Measurements from ENCODE around the gene FHOD3. TPM values are rescaled to one million over a fixed set of nuclear protein-coding genes. Genes with fewer than 3 reads are reported as not detected.

FHOD3 gene
- polyA plus RNA-seq, 2 of the 4 experiments (the other 2 are of a cell fraction) = 2.5 to 3.6 TPM

GRCh38 chr18:36494160-36494437 is 196.6 kb downstream of the FHOD3 start:
- no peak for TF ChIP-seq EHF (CRISPR knock-in tag; IDR thresholded peaks at IDR 0.05)
- TF ChIP-seq ESRRA (IDR thresholded peaks at IDR 0.05; ENCODE audit: borderline replicate concordance, low read length) = no peak
- TF ChIP-seq MAFK (IDR thresholded peaks at IDR 0.05; ENCODE audit: partially characterized antibody) = no peak
- H3K9me3 ChIP-seq = no peaks in the 10 kb centered on the region
- ChIA-PET POLR2A (no interaction called here), CTCF (no interaction called here)
- FAIRE-seq (no peak), ATAC-seq (no peak), DNase-seq (ENCODE audit: low read depth in 1 of 2, low spot score in 1 of 2) (no peak)
- no peak overlapping the region for H3K4me2 ChIP-seq
- no peak overlapping the region for H3K4me3 ChIP-seq
- H3K27ac ChIP-seq = no peak overlapping the region
- no peaks in the 10 kb centered on the region for H3K4me1 ChIP-seq

GRCh38 chr18:36496022-36496421 is 198.5 kb downstream of the FHOD3 start:
- FAIRE-seq (no peak), ATAC-seq (no peak), DNase-seq (ENCODE audit: low read depth in 1 of 2, low spot score in 1 of 2) (no peak)
- ChIA-PET CTCF (no interaction called here), POLR2A (no interaction called here)
- H3K4me1 ChIP-seq = no peaks in the 10 kb centered on the region
- no peak overlapping the region for H3K27ac ChIP-seq
- H3K4me3 ChIP-seq = no peak overlapping the region
- TF ChIP-seq CHD4 (IDR thresholded peaks at IDR 0.05; ENCODE audit: borderline replicate concordance) (no peak), HDAC2 (IDR thresholded peaks at IDR 0.05) (no peak), RARB (CRISPR knock-in tag; IDR thresholded peaks at IDR 0.05) (no peak), MAFK (IDR thresholded peaks at IDR 0.05; ENCODE audit: partially characterized antibody) (no peak), FOSL2 (IDR thresholded peaks at IDR 0.05) (no peak), FOSL2 (CRISPR knock-in tag; IDR thresholded peaks at IDR 0.05) (no peak), NR3C1 (IDR thresholded peaks at IDR 0.05) (no peak), CHD2 (IDR thresholded peaks at IDR 0.05; ENCODE audit: low read length, partially characterized antibody) (no peak), MAX (IDR thresholded peaks at IDR 0.05) (no peak), HOXB5 (CRISPR knock-in tag; IDR thresholded peaks at IDR 0.05) (no peak), CBX2 (IDR thresholded peaks at IDR 0.05; ENCODE audit: borderline replicate concordance, low read depth) (no peak), POLR2A (IDR thresholded peaks at IDR 0.05; ENCODE audit: low read length) (no peak), SMC3 (IDR thresholded peaks at IDR 0.05) (no peak), ZNF302 (CRISPR knock-in tag; IDR thresholded peaks at IDR 0.05) (no peak), CBX8 (IDR thresholded peaks at IDR 0.05) (no peak), HMGXB4 (CRISPR knock-in tag; IDR thresholded peaks at IDR 0.05; ENCODE audit: borderline replicate concordance) (no peak), EHMT2 (IDR thresholded peaks at IDR 0.05; ENCODE audit: low read depth) (no peak), JUN (IDR thresholded peaks at IDR 0.05) (no peak)
- H3K9me3 ChIP-seq = no peaks in the 10 kb centered on the region
- no peak overlapping the region for H3K4me2 ChIP-seq

- DNase-seq (ENCODE audit: low read depth in 1 of 2, low spot score in 1 of 2) = no peak
- H3K9me3 ChIP-seq = no peaks in the 10 kb centered on the region
- ChIA-PET CTCF (no interaction called here), POLR2A (no interaction called here)
- FAIRE-seq = no peak
- H3K4me1 ChIP-seq = no peaks in the 10 kb centered on the region
- no peak overlapping the region for H3K4me3 ChIP-seq
- ATAC-seq = no peak
- no peak overlapping the region for H3K4me2 ChIP-seq
- H3K27ac ChIP-seq = no peak overlapping the region
- 64% methylated on average over 3 of the region's 3 CpGs for WGBS (ENCODE audit: missing lambda C conversion rate)
- TF ChIP-seq ZSCAN20 (CRISPR knock-in tag; IDR thresholded peaks at IDR 0.05) (no peak), EHF (CRISPR knock-in tag; IDR thresholded peaks at IDR 0.05) (no peak), NFE2L2 (conservative IDR thresholded peaks at IDR 0.05; ENCODE audit: low read length) (no peak), CEBPB (IDR thresholded peaks at IDR 0.05) (no peak), KDM5A (IDR thresholded peaks at IDR 0.05) (no peak), HOXB13 (CRISPR knock-in tag; IDR thresholded peaks at IDR 0.05; ENCODE audit: low read depth) (no peak), ZC3H11A (IDR thresholded peaks at IDR 0.05) (no peak), SREBF2 (IDR thresholded peaks at IDR 0.05) (no peak), USF2 (IDR thresholded peaks at IDR 0.05) (no peak), REST (IDR thresholded peaks at IDR 0.05) (no peak), HMGXB4 (CRISPR knock-in tag; IDR thresholded peaks at IDR 0.05; ENCODE audit: borderline replicate concordance) (no peak), MAFK (IDR thresholded peaks at IDR 0.05; ENCODE audit: partially characterized antibody) (no peak), RARB (CRISPR knock-in tag; IDR thresholded peaks at IDR 0.05) (no peak), MAX (IDR thresholded peaks at IDR 0.05) (no peak), RNF2 (IDR thresholded peaks at IDR 0.05; ENCODE audit: borderline replicate concordance, low read depth) (no peak), RCOR1 (IDR thresholded peaks at IDR 0.05; ENCODE audit: low read depth, low read length) (no peak)
Observed at GRCh38 chr18:36499938-36500337, 202.4 kb downstream of the FHOD3 start.
